ENCODE data around the gene ERC2. TPM values are rescaled to one million over a fixed set of nuclear protein-coding genes. Genes with fewer than 3 reads are reported as not detected.

Gene ERC2
- total RNA-seq, 4 donors from 2014 or later, result 0.81 to 2.9 (median 1.6) TPM

GRCh38 chr3:55716611-55717225, 751.5 kb downstream of the ERC2 start:
- Histone ChIP-seq H3K4me3 (no peak overlapping the region), H3K27ac (no peak overlapping the region), H3K36me3 (no peaks in the 10 kb centered on the region), H3K27me3 (no peaks in the 10 kb centered on the region), H3K9me3 (no peaks in the 10 kb centered on the region), H3K4me1 (peaks cover 0 to 9% (median 0%) of the 10 kb centered on the region in 3 donors)
- ATAC-seq, result no peak
- TF ChIP-seq EP300 (IDR thresholded peaks at IDR 0.05), result no peak
- TF ChIP-seq POLR2A (IDR thresholded peaks at IDR 0.05), result no peak
- TF ChIP-seq POLR2AphosphoS5 (IDR thresholded peaks at IDR 0.05), result no peak
- TF ChIP-seq CTCF (IDR thresholded peaks at IDR 0.05), result no peak
- 89 to 96% methylated on average over 2 of the region's 2 CpGs for WGBS, 2 donors (ENCODE audit: low coverage in 1 of 2)

- H3K4me1 ChIP-seq, result peaks cover 0 to 9% (median 0%) of the 10 kb centered on the region in 3 donors
- H3K4me3 ChIP-seq, result no peak overlapping the region
- TF ChIP-seq POLR2AphosphoS5 (IDR thresholded peaks at IDR 0.05) (no peak), EP300 (IDR thresholded peaks at IDR 0.05) (no peak), CTCF (IDR thresholded peaks at IDR 0.05) (no peak), POLR2A (IDR thresholded peaks at IDR 0.05) (no peak)
- no peaks in the 10 kb centered on the region for H3K9me3 ChIP-seq
- no peaks in the 10 kb centered on the region for H3K36me3 ChIP-seq
- no peak overlapping the region for H3K27ac ChIP-seq
- ATAC-seq, result no peak
- no peaks in the 10 kb centered on the region for H3K27me3 ChIP-seq
These were observed 752.2 kb downstream of the ERC2 start for GRCh38 chr3:55716044-55716443.

- H3K9me3 ChIP-seq, result no peaks in the 10 kb centered on the region
- no peak overlapping the region for H3K27ac ChIP-seq
- peaks cover 0 to 15% (median 0%) of the 10 kb centered on the region in 3 donors for H3K4me1 ChIP-seq
- TF ChIP-seq POLR2A (IDR thresholded peaks at IDR 0.05), result no peak
- no peak for TF ChIP-seq POLR2AphosphoS5 (IDR thresholded peaks at IDR 0.05)
- TF ChIP-seq EP300 (IDR thresholded peaks at IDR 0.05), result no peak
- no peak for TF ChIP-seq CTCF (IDR thresholded peaks at IDR 0.05)
- H3K4me3 ChIP-seq, result no peak overlapping the region
- ATAC-seq, result no peak
- no peaks in the 10 kb centered on the region for H3K27me3 ChIP-seq
- no peaks in the 10 kb centered on the region for H3K36me3 ChIP-seq
These were observed 754.2 kb downstream of the ERC2 start for GRCh38 chr3:55714057-55714456.

- Histone ChIP-seq H3K27ac (no peak overlapping the region), H3K4me3 (no peak overlapping the region), H3K36me3 (no peaks in the 10 kb centered on the region), H3K9me3 (no peaks in the 10 kb centered on the region), H3K27me3 (no peaks in the 10 kb centered on the region), H3K4me1 (peaks cover 0 to 14% (median 0%) of the 10 kb centered on the region in 3 donors)
- no peak for TF ChIP-seq POLR2AphosphoS5 (IDR thresholded peaks at IDR 0.05)
- TF ChIP-seq POLR2A (IDR thresholded peaks at IDR 0.05), result no peak
- TF ChIP-seq CTCF (IDR thresholded peaks at IDR 0.05), result no peak
- TF ChIP-seq EP300 (IDR thresholded peaks at IDR 0.05), result no peak
- no peak for ATAC-seq
- 89 to 92% methylated on average over 1 of the region's 1 CpG for WGBS, 2 donors (ENCODE audit: low coverage in 1 of 2)
These were observed 756.6 kb downstream of the ERC2 start for GRCh38 chr3:55711646-55712045.

GRCh38 chr3:55709411-55710012, 758.8 kb downstream of the ERC2 start:
- no peaks in the 10 kb centered on the region for H3K9me3 ChIP-seq
- no peaks in the 10 kb centered on the region for H3K27me3 ChIP-seq
- no peak for ATAC-seq
- TF ChIP-seq POLR2A (IDR thresholded peaks at IDR 0.05) (no peak), CTCF (IDR thresholded peaks at IDR 0.05) (no peak), EP300 (IDR thresholded peaks at IDR 0.05) (no peak), POLR2AphosphoS5 (IDR thresholded peaks at IDR 0.05) (no peak)
- H3K4me3 ChIP-seq, result no peak overlapping the region
- H3K36me3 ChIP-seq, result no peaks in the 10 kb centered on the region
- peaks cover 0 to 14% (median 0%) of the 10 kb centered on the region in 3 donors for H3K4me1 ChIP-seq
- WGBS, 2 donors (ENCODE audit: low coverage in 1 of 2), result 65 to 75% methylated on average over 7 to 8 of the region's 8 CpGs
- H3K27ac ChIP-seq, result no peak overlapping the region
